Anterior cingulate cortex (tissue), 58 donors: ENCODE data around the gene USP12.
"Not testable (repeated sequence)": the region's sequence is repeated elsewhere in the genome, so short reads cannot be mapped to it uniquely, and the experiment has no call there.

Experiments used
- DNase-seq, 58 donors: peaks; one replicate each; lab custom pipeline; 2025; lab: John Stamatoyannopoulos, UW

USP12 gene

DNA sequence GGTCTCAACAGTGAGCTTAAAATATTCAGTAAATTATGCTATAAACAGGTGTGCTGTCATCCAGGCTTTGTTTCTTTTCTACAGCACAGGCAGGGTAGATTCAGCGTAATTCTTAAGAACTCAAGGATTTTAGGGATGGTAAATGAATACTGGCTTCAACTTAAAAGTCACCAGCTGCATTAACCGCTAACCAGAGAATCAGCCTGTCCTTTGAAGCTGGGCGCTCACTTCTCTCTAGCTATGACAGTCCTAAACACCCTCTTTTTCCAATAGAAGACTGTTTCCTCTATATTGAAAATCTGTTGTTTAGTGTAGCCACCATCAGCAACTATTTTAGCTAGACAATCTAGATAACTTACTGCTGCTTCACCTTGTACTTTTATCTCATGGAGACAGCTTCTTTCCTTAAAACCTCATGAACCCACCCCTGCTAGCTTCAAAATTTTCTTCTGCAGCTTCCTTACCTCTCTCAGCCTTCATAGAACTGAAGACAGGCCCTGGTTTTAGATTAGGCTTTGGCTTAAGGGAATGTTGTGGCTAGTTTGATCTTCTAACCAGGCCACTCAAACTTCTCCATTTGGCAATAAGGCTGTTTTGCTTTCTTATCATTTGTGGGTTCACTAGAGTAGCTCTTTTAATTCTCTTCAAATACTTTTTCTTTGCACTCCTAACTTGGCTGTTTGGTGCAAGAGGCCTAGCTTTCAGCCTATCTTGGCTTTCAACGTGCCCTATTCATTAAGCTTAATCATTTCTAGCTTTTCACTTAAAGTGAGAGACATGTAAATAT is 89.5 kb downstream of the USP12 start:
- DNase-seq, result no peak

DNA sequence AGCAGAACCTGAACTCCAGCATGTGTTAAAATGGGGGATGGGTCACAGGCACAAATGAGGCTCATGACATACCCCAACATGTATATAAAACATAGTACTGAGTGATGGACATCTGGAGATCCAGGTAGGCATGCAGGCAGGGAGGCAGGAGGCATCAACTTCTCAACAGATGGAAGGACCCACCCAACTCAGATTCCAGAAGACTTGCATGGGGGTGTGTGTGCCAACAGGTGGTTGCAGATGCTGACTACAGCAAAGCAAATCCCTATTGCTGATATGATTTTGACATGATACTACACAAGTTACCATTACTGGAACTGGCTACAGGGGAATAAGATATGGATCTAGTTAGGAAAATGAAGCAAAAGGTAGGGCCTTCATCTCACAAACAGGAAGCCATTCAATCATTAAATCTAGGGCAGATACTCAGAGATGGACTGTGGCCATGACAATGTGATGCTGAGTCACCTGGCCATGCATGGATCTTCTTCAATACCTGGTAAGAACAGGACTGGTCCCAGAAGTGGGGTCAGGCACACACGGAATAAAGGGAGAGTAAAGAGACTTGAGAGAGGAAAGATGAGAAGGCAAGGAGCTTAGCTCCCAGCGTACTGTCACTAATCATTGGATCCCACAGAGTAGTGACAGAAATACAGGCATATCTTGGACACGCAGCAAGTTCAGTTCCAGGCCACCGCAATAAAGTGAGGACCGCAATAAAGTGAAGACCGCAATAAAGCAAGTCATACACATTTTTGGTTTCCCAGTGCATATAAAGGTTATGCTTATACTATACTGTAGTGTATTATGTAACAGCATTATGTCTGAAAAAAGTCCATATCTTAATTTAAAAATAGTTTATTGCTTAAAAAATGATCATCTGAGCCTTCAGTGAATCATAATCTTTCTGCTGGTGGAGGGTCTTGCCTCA is 91.3 kb downstream of the USP12 start:
- no peak for DNase-seq

DNA sequence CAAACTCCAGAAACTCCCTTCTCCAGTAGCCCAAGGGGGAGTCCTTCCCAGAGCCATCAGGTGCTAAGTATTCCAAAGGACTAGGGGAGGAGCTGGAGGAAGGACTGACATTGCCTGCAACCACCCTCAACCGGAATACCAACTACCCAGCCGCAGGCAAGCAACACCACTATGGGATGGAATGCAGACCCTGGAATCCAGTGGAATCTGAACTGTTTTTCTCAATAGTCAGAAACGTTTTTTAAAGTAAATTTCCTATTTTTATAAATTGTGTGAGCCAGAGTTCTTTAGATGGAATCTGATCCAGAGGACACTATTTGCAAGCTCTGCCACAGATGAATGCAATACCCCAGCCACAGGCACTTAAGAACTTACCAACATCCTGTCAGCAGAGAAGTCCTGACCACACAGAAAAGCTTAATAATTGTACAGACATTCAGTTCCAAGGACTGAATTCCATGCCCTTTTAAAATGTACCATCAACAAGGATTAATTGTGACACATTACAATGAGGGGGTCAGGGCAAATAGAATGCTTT is 92.1 kb downstream of the USP12 start:
- DNase-seq, result no peak

DNA sequence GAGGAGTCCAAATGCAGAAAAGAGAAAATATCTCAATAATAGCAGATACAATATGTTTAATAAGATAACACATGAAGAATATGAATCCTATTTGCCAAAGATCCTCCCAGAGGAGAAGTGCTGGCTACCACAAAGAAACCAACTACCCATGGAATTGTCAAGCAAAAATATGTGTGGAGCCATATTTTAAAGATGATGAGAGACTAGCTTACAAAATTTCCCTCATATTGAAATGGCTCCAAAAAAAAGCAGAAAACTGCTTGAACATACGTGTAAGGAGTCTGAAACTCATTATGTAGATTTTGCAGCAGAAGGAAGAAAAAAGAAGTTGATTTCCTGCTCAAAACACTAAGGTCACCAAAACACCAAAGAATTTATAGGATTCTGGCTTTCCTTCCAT is 94.2 kb downstream of the USP12 start:
- no peak for DNase-seq

DNA sequence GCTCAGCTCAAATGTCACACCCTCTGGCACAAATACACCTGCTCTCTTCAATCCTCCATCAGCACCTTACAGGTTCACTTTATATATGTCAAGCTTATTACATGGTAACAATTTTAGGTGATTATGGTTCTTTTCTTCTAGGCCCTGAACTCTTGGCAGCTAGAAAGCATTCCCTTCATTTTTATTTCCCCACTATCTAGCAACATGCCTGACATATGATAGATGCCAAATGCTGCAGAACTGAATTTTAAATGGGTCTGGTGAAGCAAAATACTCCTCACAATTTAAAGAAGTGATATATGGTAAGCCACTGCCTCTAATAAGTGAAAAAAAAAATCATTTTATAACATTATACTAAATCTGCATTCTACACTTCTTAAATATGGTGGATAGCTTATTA is 95.2 kb downstream of the USP12 start:
- DNase-seq, result no peak

DNA sequence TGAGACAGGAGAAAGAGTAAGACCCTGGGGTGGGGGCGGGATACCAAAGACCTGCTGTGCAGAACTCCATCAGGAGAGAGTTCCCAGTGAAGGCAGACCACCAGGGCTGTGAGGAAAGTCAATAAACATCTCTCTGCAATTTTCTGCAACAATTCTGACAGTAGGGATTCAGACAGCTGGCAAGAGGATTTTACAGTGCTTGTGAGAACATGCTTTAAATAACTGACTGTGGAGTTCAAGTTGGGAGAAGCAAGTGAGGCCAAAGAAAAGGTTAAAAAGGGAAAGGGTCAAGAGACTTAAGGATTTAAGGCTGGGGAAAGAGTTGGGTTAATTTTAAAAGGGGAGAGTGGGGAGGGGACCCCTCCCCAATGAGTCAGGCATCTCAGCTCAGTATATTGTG is 98.4 kb downstream of the USP12 start:
- DNase-seq, result no peak

DNA sequence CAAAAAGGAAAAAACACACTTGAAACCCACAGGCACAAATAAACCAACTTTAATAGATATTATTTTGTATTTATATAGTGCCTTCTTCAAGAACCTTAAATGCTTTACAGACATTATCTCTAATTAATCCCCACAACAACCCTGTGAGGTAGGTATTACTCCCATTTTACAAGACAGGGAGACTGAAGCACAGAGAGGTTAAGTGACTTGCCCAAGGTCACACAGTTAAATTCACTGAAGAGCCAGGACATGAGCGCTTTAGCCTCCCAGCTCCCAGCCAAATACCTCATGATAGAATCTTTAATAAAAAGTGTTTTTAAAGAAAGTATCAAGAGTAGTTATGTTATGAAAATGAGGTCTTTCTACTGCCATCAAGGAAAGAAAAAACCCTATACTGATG is 105.5 kb downstream of the USP12 start:
- DNase-seq, result not testable (repeated sequence)

DNA sequence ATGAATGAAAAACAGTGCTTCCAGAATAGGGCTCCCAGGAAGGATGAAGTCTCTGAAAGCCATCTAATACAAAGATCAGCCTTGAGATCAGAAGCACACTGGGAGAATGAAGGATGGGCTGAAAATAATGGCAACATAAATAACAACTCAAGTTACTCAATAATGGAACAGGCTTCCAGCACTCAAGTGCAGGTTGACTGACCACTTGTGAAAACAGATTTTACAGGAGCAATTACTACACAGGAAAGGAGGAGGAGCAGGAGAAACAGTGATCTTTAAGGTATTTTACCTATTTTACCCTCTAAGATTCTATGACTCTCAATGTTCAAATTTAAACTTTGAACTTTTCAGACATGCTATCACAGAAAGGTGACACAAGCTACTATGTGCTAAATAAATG is 106.0 kb downstream of the USP12 start:
- no peak for DNase-seq

DNA sequence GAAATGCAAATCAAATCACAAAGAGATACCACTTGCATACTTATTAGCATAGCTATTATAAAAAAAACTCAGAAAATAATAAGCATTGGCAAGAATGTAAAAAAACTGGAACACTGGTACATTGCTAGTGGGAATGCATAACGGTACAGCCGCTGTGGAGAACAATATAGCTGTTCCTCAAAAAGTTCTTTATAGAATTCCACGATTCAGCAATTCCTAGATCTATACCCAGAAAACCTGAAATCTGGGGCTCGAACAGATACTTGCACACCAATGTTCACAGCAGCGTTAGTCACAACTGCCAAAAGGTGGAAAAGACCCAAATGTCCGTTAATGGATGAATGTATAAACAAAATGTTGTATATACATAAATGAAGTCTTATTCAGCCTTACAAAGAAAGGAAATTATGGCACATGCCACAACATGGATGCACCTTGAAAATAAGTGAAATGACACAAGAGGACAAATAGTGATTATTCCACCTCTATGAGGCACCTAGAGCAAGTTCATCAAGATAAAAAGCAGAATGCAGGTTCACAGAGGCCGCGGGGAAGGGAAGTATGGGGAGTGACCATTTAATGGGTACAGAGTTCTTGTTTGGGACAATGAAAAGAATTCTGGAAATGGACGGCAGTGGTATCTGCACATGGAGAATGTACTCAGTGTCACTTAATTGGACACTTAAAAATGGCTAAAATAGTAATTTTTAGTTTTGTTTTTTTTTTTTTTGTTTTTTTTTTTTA is 107.2 kb downstream of the USP12 start:
- no peak for DNase-seq

DNA sequence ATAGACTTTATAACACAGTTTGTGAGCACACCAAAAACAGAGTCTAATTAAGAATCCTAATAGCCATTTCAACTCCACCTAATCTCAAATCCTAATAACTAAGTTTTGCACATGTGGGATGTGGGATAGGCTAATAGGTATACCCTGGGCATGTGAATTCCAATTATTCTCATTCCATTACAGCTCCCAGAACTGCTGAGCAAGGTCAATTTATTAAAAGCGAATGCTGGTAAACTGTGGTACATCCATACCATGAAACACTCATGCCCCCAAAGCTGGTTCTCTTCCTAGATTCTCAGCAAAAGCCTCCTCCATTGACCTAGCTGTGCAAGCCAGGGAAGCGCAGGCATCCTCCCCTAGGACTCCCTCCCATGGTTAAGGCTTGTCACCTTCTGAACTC is 113.8 kb downstream of the USP12 start:
- no peak for DNase-seq

DNA sequence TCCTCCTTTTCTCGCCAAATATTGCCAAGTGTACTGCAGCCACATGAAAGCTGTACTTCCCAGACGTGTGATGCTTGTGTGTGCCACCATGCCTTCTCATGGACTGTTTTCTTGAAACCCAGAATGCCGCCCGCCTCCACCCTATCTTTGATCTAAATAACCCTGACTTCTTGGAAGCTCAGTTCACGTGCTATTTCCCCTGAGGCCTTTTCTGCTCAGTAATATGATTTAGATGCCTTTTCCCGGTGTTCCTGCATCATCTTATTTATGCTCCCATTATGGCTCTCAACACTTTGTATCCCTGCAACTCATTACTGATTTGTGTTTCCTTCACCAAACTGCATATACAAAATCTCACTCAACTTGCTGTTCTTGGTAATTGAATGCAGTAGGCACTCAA is 116.1 kb downstream of the USP12 start:
- no peak for DNase-seq

DNA sequence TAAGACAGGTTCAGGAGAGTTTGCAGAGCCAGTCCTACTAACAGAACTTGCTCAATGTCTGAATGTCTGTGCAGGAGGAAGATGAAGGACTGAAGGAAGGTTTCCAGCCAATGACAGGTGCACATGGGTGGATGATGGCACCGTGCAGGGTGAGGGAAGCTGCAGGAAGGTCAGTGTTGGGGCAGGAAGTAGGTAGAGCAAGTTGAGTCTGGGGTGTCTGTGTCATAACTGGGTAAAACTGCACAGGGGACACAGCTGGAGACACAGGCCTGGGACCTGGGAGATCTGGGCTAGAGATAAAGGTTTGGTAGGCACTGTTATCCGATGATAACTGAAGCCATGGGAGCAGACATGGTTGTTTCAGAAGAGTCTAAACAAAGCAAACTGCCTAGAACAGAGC is 116.9 kb downstream of the USP12 start:
- no peak for DNase-seq

DNA sequence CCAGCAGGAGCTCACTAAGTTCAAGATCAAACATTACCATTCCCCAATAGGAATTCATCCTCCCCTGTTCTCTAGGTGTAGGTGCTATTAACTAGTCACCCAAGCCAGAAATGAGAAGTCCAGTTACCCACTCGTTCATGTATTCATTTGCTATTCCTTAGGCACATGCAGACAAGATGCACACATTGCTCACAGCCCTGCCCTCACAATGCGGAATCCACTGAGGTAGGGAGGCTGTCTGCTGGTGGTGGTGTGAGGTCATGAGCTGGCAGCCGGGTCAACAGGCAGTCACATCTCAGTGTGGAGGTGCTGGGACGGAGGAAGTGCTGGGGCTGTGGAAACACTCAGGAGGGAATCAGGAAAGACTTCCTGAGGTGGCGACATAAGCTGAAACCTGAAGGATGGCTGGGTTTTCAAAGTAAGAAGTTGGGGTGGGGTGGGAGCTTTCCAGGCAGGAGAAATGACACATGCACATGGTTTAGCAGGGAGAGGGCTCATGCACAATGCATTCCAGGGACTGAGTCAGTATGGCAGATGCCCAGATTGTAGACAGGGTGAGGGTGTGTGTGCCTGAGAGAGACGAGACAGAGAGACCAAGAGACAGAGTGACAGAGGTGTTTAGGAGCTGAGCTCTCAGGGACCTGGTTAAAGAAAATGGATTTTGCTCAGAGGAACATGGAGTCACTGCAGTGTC is 117.6 kb downstream of the USP12 start:
- no peak for DNase-seq

DNA sequence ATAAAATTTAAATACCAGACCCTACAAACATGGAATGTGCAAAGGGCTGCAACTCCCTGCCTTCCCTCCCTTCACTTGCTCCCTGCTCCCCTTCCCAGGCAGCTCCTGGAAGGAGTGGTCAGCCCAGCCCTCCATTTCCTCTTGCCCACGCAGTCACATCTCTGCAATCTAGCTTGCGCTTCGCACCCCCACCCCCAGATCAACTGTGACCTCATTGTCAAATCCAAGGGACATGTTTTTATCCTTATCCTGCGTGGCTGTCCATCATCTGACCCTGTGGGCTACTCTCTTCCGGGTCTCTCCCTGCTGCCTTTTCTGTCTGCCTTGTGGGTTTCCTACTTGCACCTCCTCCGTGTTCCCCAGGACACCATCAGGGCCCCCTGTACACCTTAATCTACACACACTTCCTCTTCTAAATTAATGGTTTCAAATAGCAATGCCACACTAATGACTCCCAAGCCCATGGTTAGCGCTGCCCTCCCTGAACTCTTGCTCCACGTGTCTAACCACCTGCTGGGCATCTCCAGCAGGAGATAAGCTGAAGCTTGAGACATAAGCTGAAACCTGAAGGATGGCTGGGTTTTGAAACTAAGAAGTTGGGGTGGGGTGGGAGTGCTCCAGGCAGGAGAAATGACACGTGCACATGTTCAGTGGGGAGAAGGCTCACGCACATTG is 118.3 kb downstream of the USP12 start:
- no peak for DNase-seq

DNA sequence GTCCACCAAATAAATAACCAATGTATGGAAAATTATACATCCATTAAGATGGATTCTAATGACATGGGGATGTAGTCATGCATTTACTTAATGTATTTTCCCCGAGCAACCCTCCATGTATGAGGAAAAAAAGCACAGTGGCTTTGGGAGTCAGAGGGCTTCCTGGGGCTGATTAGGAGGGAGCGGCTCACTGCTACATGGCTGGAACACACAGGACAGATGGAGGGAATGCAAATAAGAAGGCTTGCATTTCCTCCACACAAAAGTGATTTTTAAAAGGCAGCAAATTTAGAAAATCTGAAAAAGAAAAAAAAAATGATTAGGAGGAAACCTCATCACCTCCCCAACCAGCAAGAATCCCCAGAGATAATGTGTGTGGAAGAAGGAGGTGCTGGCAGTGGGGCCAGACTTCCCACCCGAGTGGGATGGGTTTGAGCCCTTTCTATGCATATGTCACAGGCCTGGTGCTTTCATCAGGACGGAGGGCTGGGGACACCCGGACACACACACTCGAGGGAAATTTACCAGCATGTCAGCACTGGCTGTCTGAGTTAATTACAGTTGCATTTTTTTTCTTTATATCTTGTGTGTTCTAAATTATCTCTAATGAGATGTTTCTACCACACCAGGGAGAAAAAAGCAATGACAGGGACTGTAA is 118.9 kb downstream of the USP12 start:
- DNase-seq, result no peak

DNA sequence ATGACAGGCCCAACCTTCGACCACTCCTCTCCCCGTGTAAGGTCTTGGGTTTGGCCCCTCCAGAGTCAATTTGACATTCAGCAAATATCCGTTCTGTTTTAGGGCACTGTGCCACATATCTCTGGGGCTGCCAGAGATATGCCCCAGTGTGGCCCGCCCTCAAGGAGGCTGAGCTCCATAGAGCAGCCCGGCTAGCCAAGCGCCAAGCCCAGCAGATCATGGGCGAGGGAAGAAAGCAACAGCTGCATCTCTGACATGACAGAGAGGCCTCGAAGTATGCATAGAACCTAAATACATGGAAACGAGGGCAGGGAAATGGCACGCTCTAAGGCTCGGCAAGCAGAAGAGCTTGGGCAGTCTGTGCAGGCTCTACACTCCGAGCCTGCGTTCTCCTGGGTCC is 124.5 kb downstream of the USP12 start:
- DNase-seq, result no peak

DNA sequence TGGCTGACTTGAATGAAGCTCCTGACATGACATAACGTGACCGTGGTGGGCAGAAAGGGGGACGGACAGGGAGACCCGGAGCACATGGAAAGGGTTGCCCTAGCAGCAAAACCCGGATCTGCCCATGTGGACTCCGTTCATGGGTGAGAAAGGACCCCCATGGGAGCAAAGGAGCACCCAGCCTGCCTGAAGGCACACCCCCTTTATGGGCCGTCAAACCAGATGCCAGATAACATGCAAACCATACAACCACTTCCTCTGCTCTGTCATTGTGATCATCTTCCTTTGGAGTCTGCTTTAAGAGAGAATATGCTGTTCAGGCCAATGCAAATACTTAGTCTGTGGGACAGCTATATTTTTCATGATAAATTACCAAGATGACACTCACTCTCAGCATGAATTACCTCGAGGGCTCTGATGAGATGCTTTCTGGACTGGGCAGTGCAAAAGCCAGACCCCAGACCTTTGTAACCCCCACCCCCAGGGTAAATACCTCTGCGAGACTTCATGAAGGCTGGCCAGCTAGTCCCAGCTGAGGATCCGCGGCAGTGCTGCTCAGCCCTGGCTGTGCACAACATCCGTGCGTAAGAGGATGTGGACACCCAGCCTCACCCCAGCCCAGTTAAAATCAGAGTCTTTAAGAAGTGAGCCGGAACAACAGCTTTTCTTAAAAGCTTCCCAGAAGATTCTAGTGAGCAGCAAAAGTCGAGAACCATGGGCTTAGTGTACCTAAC is 126.6 kb downstream of the USP12 start:
- no peak for DNase-seq

DNA sequence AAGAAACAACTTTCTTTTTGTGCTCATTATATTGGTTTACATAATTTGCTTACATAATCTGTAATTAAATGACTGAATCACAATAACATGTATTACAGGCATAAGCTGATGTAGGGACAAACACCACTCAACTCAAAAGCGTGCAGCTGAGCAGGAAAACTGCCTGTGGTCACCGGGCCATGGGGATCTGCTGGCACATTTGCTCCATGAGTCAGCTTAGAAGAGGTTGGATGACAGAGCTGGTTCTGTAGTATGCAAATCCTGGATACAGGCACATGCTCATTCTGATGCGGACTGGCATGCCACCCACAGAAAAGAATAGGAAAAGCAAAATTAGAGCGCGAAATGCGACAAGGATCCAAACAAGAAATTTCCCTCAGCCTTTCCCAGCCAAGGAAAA is 128.6 kb downstream of the USP12 start:
- DNase-seq, result peak in 50 of 58 donors; percentile 16 to 85 (median 58)
